ENCODE data around the gene MCF2L2.

- TF ChIP-seq, protein P1, sequence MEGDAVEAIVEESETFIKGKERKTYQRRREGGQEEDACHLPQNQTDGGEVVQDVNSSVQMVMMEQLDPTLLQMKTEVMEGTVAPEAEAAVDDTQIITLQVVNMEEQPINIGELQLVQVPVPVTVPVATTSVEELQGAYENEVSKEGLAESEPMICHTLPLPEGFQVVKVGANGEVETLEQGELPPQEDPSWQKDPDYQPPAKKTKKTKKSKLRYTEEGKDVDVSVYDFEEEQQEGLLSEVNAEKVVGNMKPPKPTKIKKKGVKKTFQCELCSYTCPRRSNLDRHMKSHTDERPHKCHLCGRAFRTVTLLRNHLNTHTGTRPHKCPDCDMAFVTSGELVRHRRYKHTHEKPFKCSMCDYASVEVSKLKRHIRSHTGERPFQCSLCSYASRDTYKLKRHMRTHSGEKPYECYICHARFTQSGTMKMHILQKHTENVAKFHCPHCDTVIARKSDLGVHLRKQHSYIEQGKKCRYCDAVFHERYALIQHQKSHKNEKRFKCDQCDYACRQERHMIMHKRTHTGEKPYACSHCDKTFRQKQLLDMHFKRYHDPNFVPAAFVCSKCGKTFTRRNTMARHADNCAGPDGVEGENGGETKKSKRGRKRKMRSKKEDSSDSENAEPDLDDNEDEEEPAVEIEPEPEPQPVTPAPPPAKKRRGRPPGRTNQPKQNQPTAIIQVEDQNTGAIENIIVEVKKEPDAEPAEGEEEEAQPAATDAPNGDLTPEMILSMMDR (IDR thresholded peaks at IDR 0.05): no peak
- TF ChIP-seq POLR2A (IDR thresholded peaks at IDR 0.05): no peak
These were observed 220.2 kb downstream of the MCF2L2 start for GRCh38 chr3:183208260-183208659.
